ENCODE data around the gene UST.

Gene UST

GRCh38 chr6:148790817-148791216 is 44.0 kb downstream of the UST start:
- Histone ChIP-seq H3K27me3 (ENCODE audit: control insufficient read depth, insufficient read depth, low read length) (no peaks in the 10 kb centered on the region), H3K4me1 (peaks cover 4% of the 10 kb centered on the region), H3K9ac (no peak overlapping the region), H3K36me3 (ENCODE audit: control insufficient read depth, insufficient read depth, low read length) (no peaks in the 10 kb centered on the region), H3K27ac (no peak overlapping the region), H2AFZ (no peak overlapping the region), H3K4me3 (ENCODE audit: low read depth, low read length) (no peak overlapping the region), H3K4me2 (ENCODE audit: low read length) (no peak overlapping the region), H3K9me3 (ENCODE audit: control insufficient read depth, low read length) (no peaks in the 10 kb centered on the region), H3K79me2 (peaks cover 19% of the 10 kb centered on the region)
- no peak for TF ChIP-seq CTCF (IDR thresholded peaks at IDR 0.05)

GRCh38 chr6:148791372-148791771 is 44.5 kb downstream of the UST start:
- Histone ChIP-seq H3K27me3 (ENCODE audit: control insufficient read depth, insufficient read depth, low read length) (no peaks in the 10 kb centered on the region), H3K9ac (no peak overlapping the region), H3K9me3 (ENCODE audit: control insufficient read depth, low read length) (no peaks in the 10 kb centered on the region), H3K27ac (no peak overlapping the region), H3K36me3 (ENCODE audit: control insufficient read depth, insufficient read depth, low read length) (no peaks in the 10 kb centered on the region), H3K4me1 (peaks cover 4% of the 10 kb centered on the region), H3K4me3 (ENCODE audit: low read depth, low read length) (no peak overlapping the region), H2AFZ (no peak overlapping the region), H3K4me2 (ENCODE audit: low read length) (no peak overlapping the region), H3K79me2 (peaks cover 16% of the 10 kb centered on the region)
- no peak for TF ChIP-seq CTCF (IDR thresholded peaks at IDR 0.05)

GRCh38 chr6:148793721-148794120 is 46.9 kb downstream of the UST start:
- H2AFZ ChIP-seq = no peak overlapping the region
- H3K27ac ChIP-seq = no peak overlapping the region
- H3K9ac ChIP-seq = no peak overlapping the region
- no peak overlapping the region for H3K4me3 ChIP-seq (ENCODE audit: low read depth, low read length)
- H3K4me2 ChIP-seq (ENCODE audit: low read length) = no peak overlapping the region
- no peaks in the 10 kb centered on the region for H3K27me3 ChIP-seq (ENCODE audit: control insufficient read depth, insufficient read depth, low read length)
- H3K9me3 ChIP-seq (ENCODE audit: control insufficient read depth, low read length) = no peaks in the 10 kb centered on the region
- no peak for TF ChIP-seq CTCF (IDR thresholded peaks at IDR 0.05)
- H3K79me2 ChIP-seq = peaks cover 8% of the 10 kb centered on the region
- H3K36me3 ChIP-seq (ENCODE audit: control insufficient read depth, insufficient read depth, low read length) = no peaks in the 10 kb centered on the region
- no peaks in the 10 kb centered on the region for H3K4me1 ChIP-seq

GRCh38 chr6:148794797-148795196 is 48.0 kb downstream of the UST start:
- H2AFZ ChIP-seq = no peak overlapping the region
- no peaks in the 10 kb centered on the region for H3K4me1 ChIP-seq
- H3K4me2 ChIP-seq (ENCODE audit: low read length) = no peak overlapping the region
- no peak overlapping the region for H3K4me3 ChIP-seq (ENCODE audit: low read depth, low read length)
- no peaks in the 10 kb centered on the region for H3K9me3 ChIP-seq (ENCODE audit: control insufficient read depth, low read length)
- H3K27ac ChIP-seq = no peak overlapping the region
- H3K36me3 ChIP-seq (ENCODE audit: control insufficient read depth, insufficient read depth, low read length) = no peaks in the 10 kb centered on the region
- H3K9ac ChIP-seq = no peak overlapping the region
- H3K27me3 ChIP-seq (ENCODE audit: control insufficient read depth, insufficient read depth, low read length) = no peaks in the 10 kb centered on the region
- TF ChIP-seq CTCF (IDR thresholded peaks at IDR 0.05) = no peak
- peaks cover 8% of the 10 kb centered on the region for H3K79me2 ChIP-seq

GRCh38 chr6:148795563-148795962 is 48.7 kb downstream of the UST start:
- Histone ChIP-seq H3K27ac (no peak overlapping the region), H3K4me3 (ENCODE audit: low read depth, low read length) (no peak overlapping the region), H3K79me2 (peaks cover 8% of the 10 kb centered on the region), H3K4me1 (no peaks in the 10 kb centered on the region), H3K36me3 (ENCODE audit: control insufficient read depth, insufficient read depth, low read length) (no peaks in the 10 kb centered on the region), H3K4me2 (ENCODE audit: low read length) (no peak overlapping the region), H3K9ac (no peak overlapping the region), H3K9me3 (ENCODE audit: control insufficient read depth, low read length) (no peaks in the 10 kb centered on the region), H3K27me3 (ENCODE audit: control insufficient read depth, insufficient read depth, low read length) (no peaks in the 10 kb centered on the region), H2AFZ (no peak overlapping the region)
- TF ChIP-seq CTCF (IDR thresholded peaks at IDR 0.05) = no peak

Data from parathyroid adenoma (tissue), 2 donors.